ENCODE data around the gene GHRH.
A peak's percentile ranks its signal among the peaks of the same experiment; 100 is the strongest.

Gene GHRH

GRCh38 chr20:37236462-37236861 is 25.2 kb downstream of the GHRH start:
- no peak for DNase-seq

GRCh38 chr20:37235065-37235464 is 26.5 kb downstream of the GHRH start:
- no peak for DNase-seq

GRCh38 chr20:37234254-37234581 is 27.4 kb downstream of the GHRH start:
- DNase-seq, result no peak

GRCh38 chr20:37233548-37234253 is 27.9 kb downstream of the GHRH start:
- DNase-seq, result no peak

- no peak for DNase-seq
These were observed 29.5 kb downstream of the GHRH start for GRCh38 chr20:37231947-37232630.

- DNase-seq, result no peak
These were observed 31.4 kb downstream of the GHRH start for GRCh38 chr20:37230200-37230599.

GRCh38 chr20:37229357-37229756 is 32.3 kb downstream of the GHRH start:
- DNase-seq, result no peak

GRCh38 chr20:37228656-37229055 is 33.0 kb downstream of the GHRH start:
- no peak for DNase-seq

- DNase-seq, result no peak
These were observed 33.5 kb downstream of the GHRH start for GRCh38 chr20:37228082-37228481.

GRCh38 chr20:37226889-37227288 is 34.7 kb downstream of the GHRH start:
- DNase-seq, result no peak

GRCh38 chr20:37225146-37225545 is 36.5 kb downstream of the GHRH start:
- DNase-seq, result no peak

- DNase-seq, result peak; percentile 78
These were observed 38.6 kb downstream of the GHRH start for GRCh38 chr20:37223053-37223452.

GRCh38 chr20:37222086-37222485 is 39.5 kb downstream of the GHRH start:
- no peak for DNase-seq

- DNase-seq, result peak; percentile 13
These were observed 40.9 kb downstream of the GHRH start for GRCh38 chr20:37220731-37221130.

GRCh38 chr20:37219751-37220668 is 41.6 kb downstream of the GHRH start:
- DNase-seq, result no peak

- no peak for DNase-seq
These were observed 42.6 kb downstream of the GHRH start for GRCh38 chr20:37218976-37219375.

- DNase-seq, result no peak
These were observed 43.2 kb downstream of the GHRH start for GRCh38 chr20:37218441-37218840.

- DNase-seq, result no peak
These were observed 51.8 kb downstream of the GHRH start for GRCh38 chr20:37209661-37210314.

- no peak for DNase-seq
These were observed 52.4 kb downstream of the GHRH start for GRCh38 chr20:37209193-37209592.

- DNase-seq, result no peak
These were observed 54.4 kb downstream of the GHRH start for GRCh38 chr20:37207171-37207570.

- DNase-seq, result no peak
These were observed 55.8 kb downstream of the GHRH start for GRCh38 chr20:37205794-37206193.

GRCh38 chr20:37205130-37205529 is 56.5 kb downstream of the GHRH start:
- no peak for DNase-seq

- no peak for DNase-seq
These were observed 57.6 kb downstream of the GHRH start for GRCh38 chr20:37204056-37204455.
